Glutamatergic neuron (in vitro differentiated cells): ENCODE data around the gene SETD5. TPM values are rescaled to one million over a fixed set of nuclear protein-coding genes. Genes with fewer than 3 reads are reported as not detected.

Experiments
- DNase-seq: peaks from one replicate; pipeline ENCODE4 v3.0.0; 2022
- H3K27ac Mint-ChIP-seq: one replicate; pipeline ENCODE4 v1.8.0; 2020; ENCODE audit warnings: mild to moderate bottlenecking, mixed read lengths, inconsistent platforms; ENCODE audit not compliant: unreplicated experiment
- H3K27me3 Mint-ChIP-seq: one replicate; pipeline ENCODE4 v1.8.0; 2020; ENCODE audit warnings: mild to moderate bottlenecking, moderate library complexity, mixed read lengths, inconsistent platforms; ENCODE audit not compliant: unreplicated experiment
- H3K36me3 Mint-ChIP-seq: one replicate; pipeline ENCODE4 v1.8.0; 2020; ENCODE audit warnings: mild to moderate bottlenecking, mixed read lengths, inconsistent platforms; ENCODE audit not compliant: unreplicated experiment
- H3K4me1 Mint-ChIP-seq: one replicate; pipeline ENCODE4 v1.8.0; 2020; ENCODE audit warnings: mild to moderate bottlenecking, low read depth, mixed read lengths, inconsistent platforms; ENCODE audit not compliant: unreplicated experiment
- H3K4me3 Mint-ChIP-seq: one replicate; pipeline ENCODE4 v1.8.0; 2020; ENCODE audit warnings: mild to moderate bottlenecking, mixed read lengths, inconsistent platforms; ENCODE audit not compliant: unreplicated experiment
- H3K9me3 Mint-ChIP-seq: one replicate; pipeline ENCODE4 v1.8.0; 2020; ENCODE audit warnings: mild to moderate bottlenecking, moderate library complexity, mixed read lengths, inconsistent platforms; ENCODE audit not compliant: unreplicated experiment
- CTCF ChIP-seq: fragments of 200-600 bp; sonication (generic); IDR thresholded peaks from one replicate; pipeline ENCODE4 v1.5.0; 2021; ENCODE audit not compliant: partially characterized antibody, unreplicated experiment
- total RNA-seq: library from RNA; stranded (reverse); fragmentation: NEBNext Ultra II Directional; extraction: Animal tissue kit (Norgen Biotek cat#: 25700); gene quantifications from one replicate; pipeline ENCODE4 v1.2.1, GENCODE V29; 2021; ENCODE audit not compliant: unreplicated experiment

Gene SETD5
- total RNA-seq, 1 donor from 2014 or later, result 337 TPM

- Mint-ChIP-seq H3K27me3 (peaks cover 11% of the 10 kb centered on the region), H3K4me1 (peaks cover 4% of the 10 kb centered on the region), H3K9me3 (peaks cover 3% of the 10 kb centered on the region), H3K36me3 (no peaks in the 10 kb centered on the region), H3K27ac (no peak overlapping the region), H3K4me3 (no peak overlapping the region)
- DNase-seq, result peak; percentile 76
- TF ChIP-seq CTCF, result peak; percentile 12
Observed at GRCh38 chr3:9508781-9509180, 111.4 kb downstream of the SETD5 start.

- Mint-ChIP-seq H3K9me3 (no peaks in the 10 kb centered on the region), H3K4me3 (no peak overlapping the region), H3K4me1 (peaks cover 4% of the 10 kb centered on the region), H3K27me3 (peaks cover 11% of the 10 kb centered on the region), H3K27ac (no peak overlapping the region), H3K36me3 (no peaks in the 10 kb centered on the region)
- no peak for TF ChIP-seq CTCF
- DNase-seq, result no peak
Observed at GRCh38 chr3:9512456-9513045, 115.1 kb downstream of the SETD5 start.

GRCh38 chr3:9514306-9514705 lies 116.9 kb downstream of the SETD5 start:
- no peak for TF ChIP-seq CTCF
- DNase-seq, result no peak

GRCh38 chr3:9514956-9515355 lies 117.5 kb downstream of the SETD5 start:
- Mint-ChIP-seq H3K27ac (no peak overlapping the region), H3K4me3 (no peak overlapping the region), H3K27me3 (no peaks in the 10 kb centered on the region), H3K9me3 (peaks cover 4% of the 10 kb centered on the region), H3K4me1 (no peaks in the 10 kb centered on the region), H3K36me3 (peaks cover 5% of the 10 kb centered on the region)
- TF ChIP-seq CTCF, result no peak
- DNase-seq, result no peak

More at GRCh38 chr3:9514306-9514705, 116.9 kb downstream of the SETD5 start:
- Mint-ChIP-seq H3K4me1 (peaks cover under 1% of the 10 kb centered on the region), H3K4me3 (no peak overlapping the region), H3K27ac (no peak overlapping the region), H3K27me3 (peaks cover 3% of the 10 kb centered on the region), H3K9me3 (peaks cover under 1% of the 10 kb centered on the region), H3K36me3 (peaks cover 1% of the 10 kb centered on the region)

- no peak for TF ChIP-seq CTCF
- no peaks in the 10 kb centered on the region for H3K9me3 Mint-ChIP-seq
- no peak overlapping the region for H3K27ac Mint-ChIP-seq
- peaks cover 5% of the 10 kb centered on the region for H3K27me3 Mint-ChIP-seq
- peaks cover 2% of the 10 kb centered on the region for H3K4me1 Mint-ChIP-seq
- DNase-seq, result no peak
- H3K36me3 Mint-ChIP-seq, result peaks cover 12% of the 10 kb centered on the region
- H3K4me3 Mint-ChIP-seq, result no peak overlapping the region
Observed at GRCh38 chr3:9525078-9525477, 127.7 kb downstream of the SETD5 start.

Other genes starting within 250 kb of the SETD5 start
- 197 TPM for gene SRGAP3, start 148.0 kb upstream of the SETD5 start, total RNA-seq
- gene THUMPD3, start 34.6 kb upstream of the SETD5 start, total RNA-seq, result 50.2 TPM
- gene LHFPL4, start 156.2 kb downstream of the SETD5 start, total RNA-seq, result 23.4 TPM